SK-MEL-5 (cell line): Measurements from ENCODE around the gene CGB8. TPM values are rescaled to one million over a fixed set of nuclear protein-coding genes. Genes with fewer than 3 reads are reported as not detected.
"Not testable (repeated sequence)": the region's sequence is repeated elsewhere in the genome, so short reads cannot be mapped to it uniquely, and the experiment has no call there.

Experiments used
- DNase-seq: peaks from one replicate; pipeline ENCODE4 v3.0.0-alpha.2; 2016; ENCODE audit warnings: low read depth, low spot score
- in situ Hi-C: cut with HindIII; loops from 2 replicates; pipeline ENCODE4 v1.10.0; 2016; ENCODE audit warnings: low sequenced_read_pairs, high pct_unique_total_duplicates, low pct_unique_long_range_greater_than_20kb
- polyA plus RNA-seq, 2 experiments: library from polyadenylated mRNA; depleted of rRNA; stranded (reverse); fragments of >200 nt; gene quantifications; 2 replicates each; pipeline ENCODE4 v1.2.3, GENCODE V29; 2015
- total RNA-seq: library from RNA; depleted of rRNA; stranded (reverse); fragments of >200 nt; shearing (Covaris generic); gene quantifications from 2 replicates; pipeline ENCODE4 v1.2.3, GENCODE V29; 2014; rRNA removed

The CGB8 gene
- not detected in 2 replicates for total RNA-seq
- not detected in 2 replicates for polyA plus RNA-seq (2015; cell fraction: cytosol; rRNA removed)
- polyA plus RNA-seq (2015; cell fraction: nucleus; rRNA removed): not detected in 2 replicates

DNA sequence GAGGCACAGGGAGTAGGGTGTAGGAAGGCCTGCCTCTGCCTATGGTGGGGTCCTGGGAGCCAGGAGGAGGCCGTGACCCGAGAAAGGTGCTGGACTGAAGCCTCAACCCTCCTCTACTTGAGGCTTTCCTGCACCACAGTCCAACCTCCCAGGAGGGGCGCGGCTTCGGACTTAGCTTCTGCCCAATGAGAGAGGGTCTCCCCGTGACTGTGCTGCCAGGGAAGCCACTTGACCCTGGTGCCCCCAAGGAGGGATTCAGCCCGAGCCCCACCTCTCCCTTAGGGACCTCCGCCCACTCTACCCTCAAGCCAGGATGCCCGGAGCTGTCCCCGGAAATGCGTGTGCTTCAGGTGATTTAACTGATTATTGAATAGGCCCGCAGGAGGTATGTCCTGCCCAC lies at the start of gene CGB8:
TSS of gene CGB8 (minus strand) at position 101 of the 400 bp plus-strand sequence. CDS start 372 bp downstream, outside the sequence.
- in situ Hi-C loops, DNase-seq: not testable (repeated sequence)

DNA sequence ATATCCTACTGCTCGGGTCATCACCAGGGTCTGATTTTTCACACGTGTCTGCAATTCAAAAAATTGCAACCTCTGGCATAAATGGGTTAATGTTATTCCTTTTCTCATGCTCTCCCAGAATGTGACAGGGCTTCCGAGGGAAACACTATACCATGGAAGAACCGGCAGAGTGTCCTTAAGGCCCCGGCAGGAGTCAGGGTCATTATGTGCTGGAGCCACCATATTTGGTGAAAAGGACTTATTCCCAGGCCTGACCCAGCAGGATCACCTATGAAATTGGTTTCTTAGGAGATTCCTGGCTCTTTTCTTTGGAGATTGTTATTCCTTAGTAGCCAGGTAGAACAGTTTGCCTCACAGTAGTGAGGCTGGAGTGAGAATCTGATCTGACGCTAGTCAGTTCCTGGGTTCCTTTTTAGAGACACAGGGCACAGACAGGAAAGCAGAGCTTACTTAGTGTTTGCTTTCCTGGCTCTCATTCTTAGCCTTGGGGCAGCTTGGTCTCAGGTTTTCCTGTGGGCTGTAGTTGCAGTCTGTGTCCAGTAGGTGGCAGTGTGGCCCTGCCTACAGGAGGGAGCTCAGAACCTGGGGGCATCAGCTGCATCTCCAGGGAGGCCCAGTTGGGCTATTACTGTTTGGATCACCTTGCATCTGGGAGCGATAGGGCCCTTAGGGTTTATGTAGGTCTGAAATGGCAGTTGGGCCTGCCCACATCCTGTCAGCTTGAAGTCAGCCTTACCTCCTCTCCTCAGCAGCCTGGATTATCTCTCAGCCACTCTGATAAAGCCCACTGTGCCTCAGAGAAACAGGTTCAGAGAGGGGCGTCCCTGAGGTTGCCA lies 48.8 kb upstream of the CGB8 start:
- in situ Hi-C loops: no loop called here

DNA sequence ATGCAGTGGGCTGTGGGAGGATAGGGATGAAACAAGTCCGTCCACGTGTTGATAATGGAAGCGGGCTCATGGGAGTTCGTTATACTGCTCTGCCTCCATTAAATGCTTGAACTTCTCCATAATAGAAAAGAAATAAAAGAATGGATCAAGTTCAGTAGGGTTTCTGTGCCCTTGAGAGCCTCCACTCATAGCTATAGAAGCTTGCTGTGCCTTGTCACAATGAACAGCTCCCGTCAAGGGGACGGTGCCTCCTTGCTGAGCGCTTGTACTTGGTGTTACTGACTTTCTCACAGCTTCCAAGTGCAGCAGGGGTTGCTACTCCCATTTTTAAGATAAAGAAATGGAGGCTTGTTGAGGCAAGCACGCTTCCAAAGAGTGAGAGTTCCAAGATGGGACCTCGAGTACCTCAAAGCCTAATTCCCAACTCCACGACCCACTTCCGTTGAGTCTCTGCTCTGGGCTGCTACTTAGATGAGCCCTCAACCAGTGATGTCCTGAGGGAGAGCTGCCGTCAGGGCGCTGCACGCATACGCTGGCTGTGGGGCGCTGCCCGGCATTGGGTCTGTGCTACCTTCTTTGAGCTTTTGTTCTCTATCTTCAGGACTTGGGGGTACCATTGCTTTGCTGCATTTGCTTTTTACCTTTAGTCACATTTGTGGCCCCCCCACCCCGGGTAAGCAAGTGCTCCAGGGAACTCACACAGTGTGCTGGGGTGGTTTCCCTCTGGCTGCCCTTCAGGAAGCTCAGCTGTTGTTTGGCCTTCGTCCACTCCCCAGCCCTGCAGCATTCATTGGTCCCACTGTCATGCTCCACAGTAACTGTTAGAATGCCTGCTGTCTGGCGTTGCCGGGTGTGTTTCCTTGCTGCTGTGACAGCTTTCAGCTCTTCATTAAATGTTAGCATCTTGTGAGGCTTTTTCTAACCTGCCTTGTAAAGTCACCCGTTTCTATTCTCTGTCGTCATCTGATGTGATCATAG lies 45.9 kb upstream of the CGB8 start:
- in situ Hi-C loops: no loop called here
- no peak for DNase-seq

More for the DNA sequence above, 48.8 kb upstream of the CGB8 start:
- DNase-seq: peak; percentile 83

DNA sequence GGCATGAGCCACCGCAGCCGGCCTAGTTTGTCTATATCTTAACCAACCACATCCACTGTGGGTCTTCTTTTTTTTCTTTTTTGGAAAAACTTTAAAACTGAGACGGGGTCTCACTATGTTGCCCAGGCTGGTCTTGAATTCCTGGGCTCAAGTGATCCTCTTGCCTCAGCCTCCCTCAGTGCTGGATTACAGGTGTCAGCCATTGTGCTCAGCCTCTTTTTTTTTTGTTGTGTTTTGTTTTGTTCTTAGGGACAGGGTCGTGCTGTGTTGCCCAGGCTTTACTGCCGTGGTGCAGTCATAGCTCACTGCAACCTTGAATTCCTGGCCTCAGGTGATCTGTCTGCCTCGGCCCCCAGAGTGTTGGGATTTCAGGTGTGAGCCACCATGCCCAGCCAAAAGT lies 43.8 kb upstream of the CGB8 start:
- in situ Hi-C loops: no loop called here
- DNase-seq: no peak

DNA sequence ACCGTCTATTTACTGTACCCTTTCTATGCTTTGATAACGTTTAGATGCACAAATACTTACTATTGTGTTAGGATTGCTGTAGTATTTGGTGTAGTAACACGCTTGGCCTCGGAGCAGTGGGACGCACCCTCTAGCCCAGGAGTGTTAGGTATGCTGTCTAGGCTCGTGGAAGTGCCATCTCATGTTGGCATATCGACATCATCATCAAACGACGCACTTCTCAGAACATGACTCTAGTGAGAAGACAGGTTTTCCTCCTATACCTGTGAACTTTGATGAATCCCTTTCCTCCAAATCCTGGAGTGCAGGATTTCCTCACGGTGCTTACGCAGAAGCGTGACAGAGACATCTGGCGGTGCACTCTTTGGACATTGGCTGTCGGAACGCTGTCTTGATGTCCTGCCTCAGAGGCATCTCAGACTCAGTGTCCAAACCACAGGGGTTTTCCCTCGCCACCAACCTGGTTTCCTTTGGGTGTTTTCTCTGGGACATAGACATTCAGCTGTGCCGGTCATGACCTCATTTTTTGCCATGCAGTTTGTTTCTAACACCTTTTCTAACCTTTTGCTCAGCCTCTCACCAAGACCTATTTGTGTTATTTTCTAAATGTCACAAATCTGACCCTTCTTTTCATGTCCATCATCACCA lies 42.6 kb upstream of the CGB8 start:
- no peak for DNase-seq
- in situ Hi-C loops: no loop called here

DNA sequence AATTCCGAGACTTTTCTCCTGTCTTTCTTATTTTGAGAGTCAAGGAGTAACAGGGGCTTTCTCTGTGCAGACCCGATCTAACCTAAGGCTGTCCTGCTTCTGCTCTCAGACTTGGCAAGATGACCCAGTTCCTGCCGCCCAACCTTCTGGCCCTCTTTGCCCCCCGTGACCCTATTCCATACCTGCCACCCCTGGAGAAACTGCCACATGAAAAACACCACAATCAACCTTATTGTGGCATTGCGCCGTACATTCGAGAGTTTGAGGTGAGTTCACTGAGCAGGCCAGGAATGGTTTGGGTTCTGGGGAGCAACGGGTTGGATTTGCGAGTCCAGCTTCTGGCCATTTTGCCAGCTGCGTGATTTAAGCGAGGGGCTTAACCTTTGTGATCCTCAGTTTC lies 37.4 kb upstream of the CGB8 start:
- no peak for DNase-seq
- in situ Hi-C loops: no loop called here

DNA sequence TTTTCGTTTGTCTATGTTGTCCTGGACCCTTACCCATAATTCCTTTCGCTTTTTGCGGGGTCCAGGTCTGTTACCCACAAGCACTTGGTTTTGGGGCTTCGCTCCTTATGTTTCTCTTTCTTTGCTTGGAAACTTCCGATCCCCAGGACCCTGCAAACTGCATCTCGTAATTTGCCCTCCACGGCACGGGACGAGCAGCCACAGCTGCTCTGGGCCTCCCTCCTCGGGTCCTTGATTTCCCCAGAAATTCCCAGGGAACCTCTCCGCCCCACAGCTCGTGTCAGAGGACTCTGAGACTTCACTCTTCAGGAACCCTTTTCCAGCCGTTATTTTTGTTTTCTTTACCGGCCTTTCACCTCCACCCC lies 36.9 kb upstream of the CGB8 start:
- DNase-seq: no peak
- in situ Hi-C loops: no loop called here

DNA sequence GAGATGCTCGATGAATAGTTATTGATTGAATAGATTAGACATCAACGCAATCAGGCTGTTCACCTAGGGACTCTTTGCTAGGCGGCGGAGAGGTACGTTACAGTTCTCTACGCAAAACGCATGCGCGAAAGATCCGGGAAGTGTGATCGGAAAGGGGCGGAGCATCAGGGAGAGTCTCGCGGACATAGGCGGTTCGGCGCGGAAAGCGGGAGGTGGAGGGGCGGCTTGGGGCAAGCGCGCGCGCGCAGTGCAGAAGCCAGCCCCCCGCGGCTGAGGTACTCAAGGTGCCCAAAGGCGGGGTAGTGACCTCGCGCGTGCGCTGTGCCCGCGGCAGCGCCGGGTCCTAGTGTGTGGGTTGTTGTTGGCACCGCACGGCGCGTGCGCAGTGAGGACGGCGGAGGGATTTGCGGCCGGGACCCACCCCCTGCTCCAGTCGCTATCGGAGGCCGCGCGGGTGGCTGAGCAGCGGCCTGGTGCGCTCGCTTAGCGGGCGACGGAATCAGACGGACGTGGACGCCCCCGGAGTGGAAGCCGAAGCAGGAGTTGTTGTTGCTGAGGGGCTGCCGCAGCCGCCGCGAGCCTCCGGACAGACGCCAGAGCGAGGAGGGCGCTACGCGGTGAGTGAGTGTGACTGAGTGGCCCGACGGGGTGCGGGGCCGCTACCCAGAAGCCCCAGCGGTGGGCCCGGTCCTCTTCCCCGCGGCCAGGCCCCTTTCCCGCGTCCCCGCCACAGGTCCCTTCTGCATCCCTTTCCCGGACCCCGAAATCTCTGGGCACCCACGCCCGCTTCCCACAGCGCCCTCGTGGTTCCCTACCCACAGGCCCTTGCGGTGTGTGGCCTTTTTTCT lies 36.3 kb upstream of the CGB8 start, which contains the start of gene SNRNP70:
TSS of gene SNRNP70 (plus strand) at position 432 of the 848 bp plus-strand sequence. CDS start 964 bp downstream, outside the sequence.
- peak; percentile 98 for DNase-seq
- in situ Hi-C loops: no loop called here

DNA sequence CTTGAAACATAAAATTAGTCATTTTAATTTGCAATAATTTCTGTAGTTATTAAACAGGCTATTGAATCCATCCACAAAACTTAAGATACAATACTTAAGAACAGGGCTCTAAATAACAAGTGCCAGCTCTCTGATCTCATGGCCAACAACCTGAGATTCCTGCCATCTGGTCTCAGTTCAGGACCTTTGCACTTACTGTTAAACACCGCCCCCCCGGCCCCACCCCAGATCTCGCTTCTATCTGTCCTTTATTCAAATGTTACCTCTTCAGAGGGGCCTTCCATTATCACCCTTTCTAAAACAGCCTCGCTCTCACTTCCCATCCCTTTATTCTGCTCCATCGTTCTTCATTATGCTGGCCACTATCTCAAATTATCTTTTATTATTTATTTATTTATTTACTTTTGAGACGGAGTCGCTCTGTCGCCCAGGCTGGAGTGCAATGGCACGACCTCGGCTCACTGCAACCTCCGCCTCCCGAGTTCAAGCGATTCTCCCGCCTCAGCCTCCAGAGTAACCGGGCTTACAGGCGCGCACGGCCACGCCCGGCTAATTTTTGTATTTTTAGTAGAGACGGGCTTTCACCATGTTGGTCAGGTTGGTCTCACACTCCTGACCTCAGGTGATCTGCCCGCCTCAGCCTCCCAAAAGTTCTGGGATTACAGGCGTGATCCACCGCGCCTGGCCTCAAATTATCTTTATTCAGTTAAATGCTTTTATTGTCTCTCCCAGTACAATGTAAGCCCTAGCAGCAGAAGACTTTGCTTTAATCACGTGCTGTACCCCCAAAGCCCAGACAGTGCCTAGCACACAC lies 35.5 kb upstream of the CGB8 start:
- in situ Hi-C loops: no loop called here
- DNase-seq: no peak

DNA sequence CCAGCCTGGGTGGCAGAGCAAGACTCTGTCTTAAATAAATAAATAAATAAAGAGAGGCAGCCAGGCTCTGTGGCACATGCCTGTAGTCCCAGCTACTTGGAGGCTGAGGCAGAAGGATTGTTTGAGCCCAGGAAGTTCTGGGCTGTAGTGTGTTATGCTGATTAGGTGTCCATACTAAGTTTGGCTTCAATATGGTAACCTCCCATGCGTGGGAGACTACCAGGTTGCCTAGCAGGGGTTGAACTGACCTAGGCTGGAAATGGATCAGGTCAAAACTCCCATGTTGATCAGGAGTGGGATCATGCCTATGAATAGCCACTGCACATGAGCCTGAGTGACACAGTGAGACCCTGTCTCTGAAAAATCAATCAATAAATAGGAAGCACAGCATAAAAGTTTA lies 32.4 kb upstream of the CGB8 start:
- in situ Hi-C loops: no loop called here
- no peak for DNase-seq

DNA sequence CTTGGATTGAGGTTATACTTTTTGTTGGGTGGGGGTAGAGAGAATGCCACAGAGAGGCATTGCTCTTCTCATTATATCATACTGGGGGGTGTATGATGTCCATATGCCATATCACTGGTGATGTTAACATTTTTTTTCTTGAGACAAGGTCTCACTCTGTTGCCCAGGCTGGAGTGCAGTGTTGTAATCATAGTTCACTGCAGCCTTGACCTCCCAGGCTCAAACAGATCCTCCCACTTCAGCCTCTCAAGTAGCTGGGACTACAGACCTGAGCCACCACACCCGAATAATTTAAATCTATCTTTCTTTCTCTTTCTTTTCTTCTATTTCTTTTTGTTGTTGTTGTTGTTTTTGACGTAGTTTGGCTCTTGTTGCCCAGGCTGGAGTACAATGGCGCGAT lies 31.5 kb upstream of the CGB8 start:
- in situ Hi-C loops: no loop called here
- no peak for DNase-seq

DNA sequence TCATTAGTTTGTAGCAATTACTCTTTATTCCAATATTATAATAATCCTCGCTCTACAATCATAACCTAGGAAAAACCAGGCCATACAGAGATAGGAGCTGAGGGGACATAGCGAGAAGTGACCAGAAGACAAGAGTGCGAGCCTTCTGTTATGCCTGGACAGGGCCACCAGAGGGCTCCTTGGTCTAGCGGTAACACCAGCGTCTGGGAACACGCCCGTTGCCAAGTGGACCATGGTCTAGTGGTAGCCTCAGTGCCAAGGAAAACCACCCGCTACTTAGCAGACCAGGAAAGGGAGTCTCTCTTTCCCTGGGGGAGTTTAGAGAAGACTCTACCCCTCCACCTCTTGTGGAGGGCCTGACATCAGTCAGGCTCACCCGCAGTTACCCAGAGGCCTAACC lies 26.0 kb upstream of the CGB8 start:
- in situ Hi-C loops: not testable (repeated sequence)
- DNase-seq: peak; percentile 66

DNA sequence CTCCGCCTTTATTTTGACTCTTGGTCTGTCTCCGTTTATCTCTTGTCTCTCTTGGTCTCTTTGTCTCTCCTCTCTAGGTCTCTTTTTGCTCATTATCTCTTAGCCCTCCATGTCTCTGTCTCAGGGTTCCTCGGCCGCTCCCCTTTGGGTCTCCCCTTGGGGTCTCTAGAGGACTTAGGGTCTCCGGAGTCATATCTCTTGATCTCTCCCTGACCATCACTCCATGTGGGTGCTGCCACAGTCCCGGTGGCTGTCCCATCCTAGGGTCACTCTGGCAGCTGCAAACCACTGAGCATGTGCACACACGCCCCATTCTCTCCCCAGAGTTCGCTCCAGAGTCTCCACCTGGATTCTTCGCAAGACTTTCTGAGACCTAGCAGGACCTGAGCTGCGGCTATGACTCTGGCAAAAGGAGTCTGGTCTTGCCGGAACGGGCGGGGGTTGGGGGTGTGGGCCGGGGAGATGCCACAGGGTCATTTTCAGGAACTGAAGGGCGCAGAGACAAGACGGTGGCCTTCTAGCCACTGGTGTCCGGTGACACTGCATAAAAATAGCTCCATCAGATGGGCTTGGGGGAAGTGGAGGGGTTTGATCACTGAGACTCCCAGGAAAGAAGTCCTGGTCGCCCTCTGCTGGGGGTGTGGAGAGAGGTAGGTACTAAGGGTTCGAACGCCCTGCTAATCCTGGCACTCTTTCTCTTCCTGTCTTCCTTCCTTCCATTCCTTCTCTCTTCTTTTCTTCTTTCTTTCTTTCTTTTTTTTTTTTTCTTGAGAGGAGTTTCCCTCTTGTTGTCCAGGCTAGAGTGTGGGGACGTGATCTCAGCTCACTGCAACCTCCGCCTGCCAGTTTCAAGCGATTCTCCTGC lies 24.8 kb upstream of the CGB8 start:
- peak; percentile 61 for DNase-seq
- in situ Hi-C loops: no loop called here

DNA sequence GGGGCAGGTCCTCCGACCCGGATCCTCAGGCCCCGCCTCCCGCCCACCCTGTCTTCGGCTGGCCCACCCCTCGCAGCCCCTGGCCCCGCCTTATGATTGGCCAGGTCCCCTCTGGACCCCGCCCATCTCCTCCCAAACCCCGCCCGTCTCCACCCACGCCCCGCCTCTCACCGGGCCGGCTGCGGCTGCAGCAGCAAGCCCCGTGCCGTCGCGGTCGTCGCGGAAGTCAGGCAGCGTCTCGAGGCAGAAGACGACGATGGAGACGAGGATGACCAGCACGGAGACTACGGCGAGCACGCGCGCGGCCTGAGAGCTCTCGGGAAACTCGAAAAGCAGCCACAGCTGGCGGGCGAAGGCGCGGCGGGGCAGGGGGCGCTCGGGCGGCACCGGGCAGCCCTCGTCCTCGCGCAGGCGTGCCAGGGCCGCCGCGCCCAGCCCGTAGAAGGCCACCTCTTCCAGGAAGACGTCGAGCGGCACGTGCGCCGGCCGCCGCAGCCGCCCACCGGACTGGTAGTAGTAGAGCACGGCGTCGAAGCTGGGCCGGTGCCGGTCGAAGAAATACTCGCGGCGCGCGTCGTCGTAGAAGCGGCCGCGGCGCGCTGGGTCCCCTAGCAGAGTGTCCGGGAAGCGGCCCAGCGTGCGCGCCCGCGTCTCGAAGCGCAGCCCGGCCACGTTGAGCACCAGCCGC lies 23.1 kb upstream of the CGB8 start:
- no peak for DNase-seq
- in situ Hi-C loops: no loop called here

DNA sequence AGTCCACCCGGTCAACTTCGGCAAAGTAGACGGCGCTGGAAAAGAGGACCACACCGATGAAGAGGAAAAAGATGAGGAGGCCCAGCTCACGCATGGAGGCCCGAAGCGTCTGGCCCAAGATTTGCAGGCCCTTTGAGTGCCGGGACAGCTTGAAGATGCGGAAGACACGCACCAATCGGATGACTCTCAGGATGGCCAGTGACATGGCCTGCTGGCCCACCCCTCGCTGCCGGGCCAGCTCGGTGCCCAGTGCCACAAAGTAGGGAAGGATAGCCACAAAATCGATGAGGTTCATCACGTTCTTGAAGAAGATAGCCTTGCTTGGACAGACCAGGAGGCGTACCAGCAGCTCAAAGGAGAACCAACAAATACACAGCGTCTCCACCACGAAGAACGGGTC lies 21.5 kb upstream of the CGB8 start:
- in situ Hi-C loops: no loop called here
- no peak for DNase-seq
